A549 (cell line): ENCODE measurements around the gene HOOK2. TPM values are rescaled to one million over a fixed set of nuclear protein-coding genes. Genes with fewer than 3 reads are reported as not detected.

Experiments used
- ATAC-seq, 2 experiments: fragments of 200-7000 bp in 1 of 2; fragments of >200 bp in 1 of 2; cut with Nextera tagmentation in 1 of 2; cut with Tn5 transposase in 1 of 2; 3 replicates each; pipeline versions ENCODE4 v1.8.0 to v1.9.1; 2018 to 2020; ENCODE audit warnings: mild to moderate bottlenecking in 1 of 2, moderate library complexity in 1 of 2
- CTCF ChIA-PET: fragments of 300-600 bp; sonication (Branson Sonifier 250); formaldehyde crosslinking; extraction: SDS; loops from one replicate; lab custom pipeline; 2021; ENCODE audit warnings: antibody characterized with exemption, inconsistent platforms; lab: Yijun Ruan, JAX
- POLR2A ChIA-PET: fragments of 350-600 bp; formaldehyde crosslinking; extraction: SDS; loops from one replicate; lab custom pipeline; 2021; ENCODE audit warnings: antibody characterized with exemption, inconsistent platforms; lab: Yijun Ruan, JAX
- DNase-seq, 2 experiments: peaks; one replicate each; pipeline versions ENCODE4 v3.0.0 to v3.0.0-alpha.2; 2011 to 2016; ENCODE audit warnings: low read depth in 1 of 2, low spot score in 1 of 2
- FAIRE-seq: peaks from 2 replicates; lab custom pipeline; 2011; peaks lifted over from hg19 to GRCh38; lab: Jason Lieb, UNC
- H3K27ac ChIP-seq, 2 experiments: fragments of >200 bp; sonication (Bioruptor Twin); formaldehyde crosslinking; 3 replicates each; pipeline ENCODE4 v1.5.1; 2016 to 2017
- H3K4me1 ChIP-seq: fragments of >200 bp; sonication (Bioruptor Twin); formaldehyde crosslinking; 3 replicates; pipeline ENCODE4 v1.6.1; 2016
- H3K4me2 ChIP-seq: fragments of >200 bp; sonication (Bioruptor Twin); formaldehyde crosslinking; 3 replicates; pipeline ENCODE4 v1.6.1; 2016
- H3K4me3 ChIP-seq: fragments of >200 bp; sonication (Bioruptor Twin); formaldehyde crosslinking; 3 replicates; pipeline ENCODE4 v1.5.1; 2016
- H3K9me3 ChIP-seq: fragments of >200 bp; sonication (Bioruptor Twin); formaldehyde crosslinking; 3 replicates; pipeline ENCODE4 v1.6.1; 2016
- BHLHE40 ChIP-seq: IDR thresholded peaks from 2 replicates; pipeline ENCODE4 v1.6.1; 2012; ENCODE audit warnings: low read depth, low read length, inconsistent platforms
- CTCF ChIP-seq: fragments of >200 bp; sonication (Bioruptor Twin); formaldehyde crosslinking; IDR thresholded peaks from 3 replicates; pipeline ENCODE4 v1.5.1; 2016
- EP300 ChIP-seq, 2 experiments: fragments of >200 bp; sonication (Bioruptor Twin); formaldehyde crosslinking; IDR thresholded peaks; 2 replicates in 1 of 2; 3 replicates in 1 of 2; pipeline ENCODE4 v1.6.1; 2016 to 2017
- ESRRA ChIP-seq: fragments of 150-350 bp; IDR thresholded peaks from 2 replicates; pipeline ENCODE4 v1.6.1; 2014; ENCODE audit warnings: mild to moderate bottlenecking, low read length, borderline replicate concordance
- FOSB ChIP-seq: fragments of 250-450 bp; sonication (Bioruptor Pico); IDR thresholded peaks from 2 replicates; pipeline ENCODE4 v1.5.0; 2020; ENCODE audit warnings: mild to moderate bottlenecking, moderate library complexity
- HEYL ChIP-seq: fragments of 250-450 bp; sonication (Bioruptor Pico); IDR thresholded peaks from 2 replicates; pipeline ENCODE4 v1.8.0; 2021; ENCODE audit warnings: mild to moderate bottlenecking, moderate library complexity
- JUNB ChIP-seq: fragments of >200 bp; sonication (Bioruptor Twin); formaldehyde crosslinking; IDR thresholded peaks from 2 replicates; pipeline ENCODE4 v1.6.1; 2016
- MAFK ChIP-seq: fragments of 450-650 bp; IDR thresholded peaks from 2 replicates; pipeline ENCODE4 v1.6.1; 2014; ENCODE audit not compliant: partially characterized antibody
- MAZ ChIP-seq: fragments of 150-350 bp; IDR thresholded peaks from 2 replicates; pipeline ENCODE4 v1.6.1; 2014; ENCODE audit warnings: antibody characterized with exemption, low read depth, low read length, borderline replicate concordance
- MYC ChIP-seq: IDR thresholded peaks from 2 replicates; pipeline ENCODE4 v1.6.1; 2012; ENCODE audit warnings: mild to moderate bottlenecking, inconsistent platforms, low read length, improper control_type of control experiment, borderline replicate concordance
- NPAS2 ChIP-seq: fragments of 250-450 bp; sonication (Bioruptor Pico); IDR thresholded peaks from 2 replicates; pipeline ENCODE4 v1.8.0; 2022; ENCODE audit warnings: mild to moderate bottlenecking, moderate library complexity, borderline replicate concordance
- NR3C1 ChIP-seq: fragments of >200 bp; sonication (Bioruptor Twin); formaldehyde crosslinking; IDR thresholded peaks from 3 replicates; pipeline ENCODE4 v1.6.1; 2017
- RCOR1 ChIP-seq: fragments of 150-350 bp; IDR thresholded peaks from 2 replicates; pipeline ENCODE4 v1.6.1; 2014; ENCODE audit warnings: antibody characterized with exemption, low read length, low read depth
- RNF2 ChIP-seq: fragments of 200-600 bp; sonication (generic); IDR thresholded peaks from 2 replicates; pipeline ENCODE4 v1.6.1; 2016; ENCODE audit warnings: low read depth, mild to moderate bottlenecking, antibody characterized with exemption, moderate library complexity, borderline replicate concordance
- SMC3 ChIP-seq: fragments of >200 bp; sonication (Bioruptor Twin); formaldehyde crosslinking; IDR thresholded peaks from 3 replicates; pipeline ENCODE4 v1.6.1; 2018; ENCODE audit warnings: inconsistent platforms
- ZFP36 ChIP-seq: fragments of 450-650 bp; IDR thresholded peaks from 2 replicates; pipeline ENCODE4 v1.6.1; 2014; ENCODE audit warnings: borderline replicate concordance; ENCODE audit not compliant: partially characterized antibody
- whole genome bisulfite sequencing: methylation state at CpG from one replicate; pipeline ENCODE4 v1.1.6; 2017; ENCODE audit errors: missing lambda C conversion rate; 5-methylcytosine and 5-hydroxymethylcytosine counted together
- polyA plus RNA-seq, 4 experiments: library from polyadenylated mRNA; depleted of rRNA in 3 of 4; stranded (reverse); fragments of >200 nt; fragmentation: RNase III in 1 of 4; extraction: RNeasy Plus Mini Kit Qiagen cat#74134 plus additional on column Dnase treatment in 1 of 4; gene quantifications; 2 replicates in 3 of 4; 3 replicates in 1 of 4; pipeline ENCODE4 v1.2.3, GENCODE V29; 2011 to 2017
- TF ChIP-seq, protein P1 (sequence below): fragments of >200 bp; sonication (Bioruptor Twin); formaldehyde crosslinking; IDR thresholded peaks from 3 replicates; pipeline ENCODE4 v1.6.1; 2016
- TF ChIP-seq, protein P2 (sequence below): IDR thresholded peaks from 2 replicates; pipeline ENCODE4 v1.6.1; 2012
- TF ChIP-seq, protein P3 (sequence below): IDR thresholded peaks from 2 replicates; pipeline ENCODE4 v1.6.1; 2012; ENCODE audit warnings: low read depth, borderline replicate concordance
- TF ChIP-seq, protein P4 (sequence below): fragments of 150-350 bp; IDR thresholded peaks from 2 replicates; pipeline ENCODE4 v1.6.1; 2014; ENCODE audit warnings: low read depth, mild to moderate bottlenecking, low read length

HOOK2 gene
- polyA plus RNA-seq, 2 of the 4 experiments (the other 2 are of a cell fraction): 8.3 to 21.5 TPM

- TF ChIP-seq, protein P1, sequence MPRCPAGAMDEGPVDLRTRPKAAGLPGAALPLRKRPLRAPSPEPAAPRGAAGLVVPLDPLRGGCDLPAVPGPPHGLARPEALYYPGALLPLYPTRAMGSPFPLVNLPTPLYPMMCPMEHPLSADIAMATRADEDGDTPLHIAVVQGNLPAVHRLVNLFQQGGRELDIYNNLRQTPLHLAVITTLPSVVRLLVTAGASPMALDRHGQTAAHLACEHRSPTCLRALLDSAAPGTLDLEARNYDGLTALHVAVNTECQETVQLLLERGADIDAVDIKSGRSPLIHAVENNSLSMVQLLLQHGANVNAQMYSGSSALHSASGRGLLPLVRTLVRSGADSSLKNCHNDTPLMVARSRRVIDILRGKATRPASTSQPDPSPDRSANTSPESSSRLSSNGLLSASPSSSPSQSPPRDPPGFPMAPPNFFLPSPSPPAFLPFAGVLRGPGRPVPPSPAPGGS: 0 out of 3 replicates have a peak, but pooled peaks have one; percentile 38
- TF ChIP-seq NPAS2 (no peak), RNF2 (no peak), JUNB (no peak), NR3C1 (no peak), EP300 (IDR thresholded peaks at IDR 0.05) (no peak)
- TF ChIP-seq, protein P2, sequence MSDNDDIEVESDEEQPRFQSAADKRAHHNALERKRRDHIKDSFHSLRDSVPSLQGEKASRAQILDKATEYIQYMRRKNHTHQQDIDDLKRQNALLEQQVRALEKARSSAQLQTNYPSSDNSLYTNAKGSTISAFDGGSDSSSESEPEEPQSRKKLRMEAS: no peak; the same call in 1 of the 2 replicates
- TF ChIP-seq, protein P3, sequence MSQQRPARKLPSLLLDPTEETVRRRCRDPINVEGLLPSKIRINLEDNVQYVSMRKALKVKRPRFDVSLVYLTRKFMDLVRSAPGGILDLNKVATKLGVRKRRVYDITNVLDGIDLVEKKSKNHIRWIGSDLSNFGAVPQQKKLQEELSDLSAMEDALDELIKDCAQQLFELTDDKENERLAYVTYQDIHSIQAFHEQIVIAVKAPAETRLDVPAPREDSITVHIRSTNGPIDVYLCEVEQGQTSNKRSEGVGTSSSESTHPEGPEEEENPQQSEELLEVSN: no peak
Measured at GRCh38 chr19:12736995-12737834, 38.1 kb downstream of the HOOK2 start, which contains the start of gene GET3 (continued).

DNA sequence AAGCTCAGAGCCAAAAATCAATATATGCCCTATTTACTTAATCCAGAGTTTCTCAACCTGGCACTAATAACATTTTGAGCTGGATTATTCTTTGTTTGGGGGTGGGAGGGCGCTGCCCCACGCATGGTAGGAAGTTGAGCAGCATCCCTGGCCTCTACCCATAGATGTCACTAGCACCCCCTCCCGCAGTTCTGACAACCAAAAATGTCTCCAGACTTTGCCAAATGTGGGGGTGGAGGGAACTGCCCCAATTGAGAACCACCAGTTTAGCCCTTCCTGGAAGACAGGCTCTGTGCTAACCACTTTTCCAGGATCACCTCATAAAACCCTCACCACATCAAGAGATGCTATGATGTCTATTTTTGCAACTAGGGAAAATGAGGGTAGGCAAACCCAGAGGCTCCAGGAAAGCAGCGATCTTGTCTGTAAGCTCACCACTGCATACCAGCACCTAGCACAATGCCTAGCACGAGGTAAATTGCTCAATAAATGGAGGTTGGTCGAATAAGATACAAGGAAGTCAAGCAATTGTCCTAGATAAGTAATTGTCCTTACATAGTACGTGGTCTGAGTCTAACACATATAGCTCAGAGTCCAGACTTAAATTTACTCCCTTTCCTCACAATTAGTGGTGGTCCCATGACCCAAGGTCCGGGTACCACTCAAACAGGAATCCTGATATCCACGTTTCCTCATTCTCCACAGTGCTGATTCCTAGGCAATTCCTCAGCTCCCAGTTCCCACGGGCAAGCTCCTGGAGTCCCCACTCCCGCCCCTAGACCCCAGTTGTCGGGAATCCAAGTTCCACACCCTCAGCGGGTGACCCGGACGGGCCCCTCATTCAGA is 41.8 kb downstream of the HOOK2 start:
- DNase-seq (peak; percentile 36 to 59), FAIRE-seq (no peak), ATAC-seq (no peak)
- peak overlapping the region; percentile 97 for H3K4me3 ChIP-seq
- H3K27ac ChIP-seq: peak overlapping the region; percentile 88 to 99
- POLR2A ChIA-PET: interaction anchor here (1.1 to 2.2 kb wide), 3 partner anchors 10 to 52 kb away, joined by 3 to 16 read pairs (median 6); partner anchors contain the start of genes DHPS and TNPO2
- peak; percentile 34 for TF ChIP-seq CTCF
- no peak for TF ChIP-seq BHLHE40
- H3K4me1 ChIP-seq: peaks cover 26% of the 10 kb centered on the region
- CTCF ChIA-PET: interaction anchor here (1.4 to 38.2 kb wide), 4 partner anchors 9 to 114 kb away, joined by 4 to 725 read pairs (median 8); partner anchors contain the start of genes HOOK2 and TNPO2
- H3K9me3 ChIP-seq: no peaks in the 10 kb centered on the region
- WGBS: 3% methylated on average over 9 of the region's 15 CpGs
- peak overlapping the region; percentile 100 for H3K4me2 ChIP-seq

DNA sequence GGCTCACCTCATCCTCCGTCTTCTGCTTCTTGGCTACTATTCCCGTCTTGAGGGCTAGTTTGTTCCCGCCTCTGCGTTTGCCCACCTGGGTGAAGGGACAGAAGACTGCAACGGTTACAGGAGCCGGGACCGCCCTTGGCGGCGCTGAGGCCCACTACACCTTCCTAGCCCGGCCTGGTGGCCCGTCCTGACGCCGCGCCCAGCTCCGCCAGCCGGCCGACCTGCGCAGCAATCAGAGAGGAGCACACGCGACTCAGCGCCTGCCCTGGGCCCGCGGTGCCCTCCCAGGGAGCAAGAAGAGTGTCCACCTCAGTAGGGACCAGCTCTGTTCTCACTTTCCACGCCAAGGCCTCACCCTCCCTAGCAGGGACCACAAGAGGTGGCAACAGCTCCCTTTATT is 44.0 kb downstream of the HOOK2 start:
- peaks cover 18% of the 10 kb centered on the region; the same call in 2 of the 3 replicates for H3K4me1 ChIP-seq
- POLR2A ChIA-PET: no interaction called here
- no peak overlapping the region for H3K4me2 ChIP-seq
- ATAC-seq (no peak), DNase-seq (no peak), FAIRE-seq (no peak)
- H3K4me3 ChIP-seq: no peak overlapping the region
- no peaks in the 10 kb centered on the region for H3K9me3 ChIP-seq
- CTCF ChIA-PET: interaction anchor here (1.1 to 38.2 kb wide), 3 partner anchors 38 to 65 kb away, joined by 3 to 725 read pairs (median 14); partner anchors contain the start of gene HOOK2
- WGBS: 95% methylated on average over 24 of the region's 24 CpGs
- H3K27ac ChIP-seq: no peak overlapping the region
- no peak for TF ChIP-seq FOSB
- no peak for TF ChIP-seq NPAS2
- TF ChIP-seq, protein P3: no peak
- no peak for TF ChIP-seq RCOR1
- no peak for TF ChIP-seq RNF2
- no peak for TF ChIP-seq ZFP36
- TF ChIP-seq MAZ: no peak
- no peak for TF ChIP-seq SMC3
- no peak for TF ChIP-seq HEYL (CRISPR knock-in tag)
- no peak for TF ChIP-seq MAFK
- TF ChIP-seq, protein P4, sequence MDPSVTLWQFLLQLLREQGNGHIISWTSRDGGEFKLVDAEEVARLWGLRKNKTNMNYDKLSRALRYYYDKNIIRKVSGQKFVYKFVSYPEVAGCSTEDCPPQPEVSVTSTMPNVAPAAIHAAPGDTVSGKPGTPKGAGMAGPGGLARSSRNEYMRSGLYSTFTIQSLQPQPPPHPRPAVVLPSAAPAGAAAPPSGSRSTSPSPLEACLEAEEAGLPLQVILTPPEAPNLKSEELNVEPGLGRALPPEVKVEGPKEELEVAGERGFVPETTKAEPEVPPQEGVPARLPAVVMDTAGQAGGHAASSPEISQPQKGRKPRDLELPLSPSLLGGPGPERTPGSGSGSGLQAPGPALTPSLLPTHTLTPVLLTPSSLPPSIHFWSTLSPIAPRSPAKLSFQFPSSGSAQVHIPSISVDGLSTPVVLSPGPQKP: no peak
- no peak for TF ChIP-seq ESRRA
- TF ChIP-seq MYC: no peak
